Measurements from ENCODE around the gene ATXN7L3. TPM values are rescaled to one million over a fixed set of nuclear protein-coding genes. Genes with fewer than 3 reads are reported as not detected.
"Not testable (repeated sequence)": the region's sequence is repeated elsewhere in the genome, so short reads cannot be mapped to it uniquely, and the experiment has no call there.

The ATXN7L3 gene
- total and polyA plus RNA-seq, 12 donors = 23.7 to 40.6 (median 30.7) TPM

- intact Hi-C loops (cut with DNase I) = loop anchor here in 4 of 10 donors (5.0 kb wide), 3 partner anchors 52 to 202 kb away; partner anchors contain the start of genes ATXN7L3 (in 1 of the 4) and GRN (in 1 of the 4)
- peak in 2 of 8 donors; percentile 38 to 44 for ATAC-seq
Measured at GRCh38 chr17:44144966-44145739, 54.5 kb downstream of the ATXN7L3 start.

GRCh38 chr17:44143921-44144320, 55.8 kb downstream of the ATXN7L3 start:
- not testable (repeated sequence) for H3K27me3 ChIP-seq, H3K36me3 ChIP-seq, H3K9me3 ChIP-seq, ATAC-seq, DNase-seq, H3K4me3 ChIP-seq
- Histone ChIP-seq H3K27ac (peak overlapping the region in 1 of 10 donors; percentile 76), H3K4me1 (peaks cover 0 to 55% (median 21%) of the 10 kb centered on the region in 9 donors)
- 90 to 91% methylated on average over 8 of the region's 8 CpGs for WGBS, 2 donors
- intact Hi-C loops (cut with DNase I) = loop anchor here in 4 of 10 donors (2.0 to 5.0 kb wide), 4 partner anchors 21 to 203 kb away; partner anchors contain the start of genes ATXN7L3 (in 1 of the 4), GRN (in 1 of the 4) and HDAC5 (in 1 of the 4)

More at GRCh38 chr17:44144966-44145739, 54.5 kb downstream of the ATXN7L3 start:
- H3K4me3 ChIP-seq = no peak overlapping the region
- peaks cover 0 to 55% (median 21%) of the 10 kb centered on the region in 9 donors for H3K4me1 ChIP-seq
- WGBS, 2 donors = 74 to 79% methylated on average over 7 of the region's 7 CpGs
- H3K27me3 ChIP-seq = no peaks in the 10 kb centered on the region
- DNase-seq = peak in 1 of 2 donors; percentile 30
- no peaks in the 10 kb centered on the region for H3K36me3 ChIP-seq
- TF ChIP-seq CTCF (IDR thresholded peaks at IDR 0.05) = no peak
- H3K27ac ChIP-seq = peak overlapping the region in 9 of 10 donors; percentile 37 to 86 (median 79)
- H3K9me3 ChIP-seq = no peaks in the 10 kb centered on the region

Small RNAs within 50 kb of the gene (microRNA-seq; reads per million reads assigned to microRNA genes)
- gene MIR6782 = 0 reads per million in 2 donors

Other genes with a start within 250 kb of the ATXN7L3 start
- not detected for gene PYY, start 245.9 kb downstream of the ATXN7L3 start, total RNA-seq
- gene PYY, start 245.9 kb downstream of the ATXN7L3 start, polyA plus RNA-seq = under 1 TPM in 1 of 2 donors, not detected in 1; 0.06 TPM
- under 1 TPM; 0.30 to 0.86 (median 0.53) TPM for gene NAGS, start 195.3 kb downstream of the ATXN7L3 start, total RNA-seq
- gene NAGS, start 195.3 kb downstream of the ATXN7L3 start, polyA plus RNA-seq = under 1 TPM; 0.37 to 0.86 TPM
- gene TMEM101, start 184.9 kb downstream of the ATXN7L3 start, total RNA-seq = 10 to 100 TPM; 15.6 to 22.1 (median 17.9) TPM
- 10 to 100 TPM; 15.7 to 26.4 TPM for gene TMEM101, start 184.9 kb downstream of the ATXN7L3 start, polyA plus RNA-seq
- gene LSM12, start 133.2 kb downstream of the ATXN7L3 start, total RNA-seq = 10 to 100 TPM; 37.9 to 60.7 (median 43.8) TPM
- gene LSM12, start 133.2 kb downstream of the ATXN7L3 start, polyA plus RNA-seq = 10 to 100 TPM; 25.2 to 41.7 TPM
- 10 to 100 TPM; 28.9 to 47.3 (median 32.9) TPM for gene G6PC3, start 129.1 kb downstream of the ATXN7L3 start, total RNA-seq
- 100 to 1,000 TPM in 1 of 2 donors, 10 to 100 TPM in 1; 78.0 to 114 TPM for gene G6PC3, start 129.1 kb downstream of the ATXN7L3 start, polyA plus RNA-seq
- gene HDAC5, start 76.2 kb downstream of the ATXN7L3 start, total RNA-seq = 10 to 100 TPM; 55.2 to 85.4 (median 68.3) TPM
- gene HDAC5, start 76.2 kb downstream of the ATXN7L3 start, polyA plus RNA-seq = 10 to 100 TPM; 56.3 to 63.7 TPM
- 1 to 10 TPM in 4 of 10 donors, under 1 TPM in 6; 0.49 to 1.9 (median 0.74) TPM for gene HROB, start 58.0 kb downstream of the ATXN7L3 start, total RNA-seq
- gene HROB, start 58.0 kb downstream of the ATXN7L3 start, polyA plus RNA-seq = under 1 TPM; 0.28 to 0.37 TPM
- gene ASB16, start 29.2 kb downstream of the ATXN7L3 start, total RNA-seq = 10 to 100 TPM; 12.4 to 16.4 (median 13.6) TPM
- 1 to 10 TPM in 1 of 2 donors, under 1 TPM in 1; 0.64 to 6.5 TPM for gene ASB16, start 29.2 kb downstream of the ATXN7L3 start, polyA plus RNA-seq
- 10 to 100 TPM; 16.3 to 28.3 (median 19.6) TPM for gene TMUB2, start 12.9 kb downstream of the ATXN7L3 start, total RNA-seq
- 10 to 100 TPM; 27.8 to 37.2 TPM for gene TMUB2, start 12.9 kb downstream of the ATXN7L3 start, polyA plus RNA-seq
- gene UBTF, start 19.8 kb upstream of the ATXN7L3 start, total RNA-seq = 10 to 100 TPM; 35.9 to 56.3 (median 42.5) TPM
- 10 to 100 TPM; 30.8 to 34.4 TPM for gene UBTF, start 19.8 kb upstream of the ATXN7L3 start, polyA plus RNA-seq
- 1 to 10 TPM in 2 of 10 donors, under 1 TPM in 8; 0.11 to 2.4 (median 0.53) TPM for gene SLC4A1, start 68.3 kb upstream of the ATXN7L3 start, total RNA-seq
- gene SLC4A1, start 68.3 kb upstream of the ATXN7L3 start, polyA plus RNA-seq = under 1 TPM in 1 of 2 donors, not detected in 1; 0.06 TPM
- gene RUNDC3A, start 108.7 kb upstream of the ATXN7L3 start, total RNA-seq = 1 to 10 TPM in 4 of 10 donors, under 1 TPM in 5, not detected in 1; 0.15 to 1.9 (median 0.69) TPM
- under 1 TPM in 1 of 2 donors, not detected in 1; 0.38 TPM for gene RUNDC3A, start 108.7 kb upstream of the ATXN7L3 start, polyA plus RNA-seq
- 10 to 100 TPM; 36.3 to 54.7 (median 43.1) TPM for gene SLC25A39, start 124.9 kb upstream of the ATXN7L3 start, total RNA-seq
- 100 to 1,000 TPM in 1 of 2 donors, 10 to 100 TPM in 1; 81.8 to 105 TPM for gene SLC25A39, start 124.9 kb upstream of the ATXN7L3 start, polyA plus RNA-seq
- gene GRN, start 145.4 kb upstream of the ATXN7L3 start, total RNA-seq = 100 to 1,000 TPM; 113 to 303 (median 154) TPM
- 100 to 1,000 TPM in 1 of 2 donors, 10 to 100 TPM in 1; 41.5 to 103 TPM for gene GRN, start 145.4 kb upstream of the ATXN7L3 start, polyA plus RNA-seq
- gene FAM171A2, start 164.0 kb upstream of the ATXN7L3 start, total RNA-seq = under 1 TPM; 0.25 to 0.95 (median 0.46) TPM
- under 1 TPM; 0.29 to 0.57 TPM for gene FAM171A2, start 164.0 kb upstream of the ATXN7L3 start, polyA plus RNA-seq
- gene ITGA2B, start 189.8 kb upstream of the ATXN7L3 start, total RNA-seq = 1 to 10 TPM in 1 of 10 donors, under 1 TPM in 8, not detected in 1; 0.18 to 1.2 (median 0.62) TPM
- 1 to 10 TPM in 1 of 2 donors, under 1 TPM in 1; 0.30 to 1.2 TPM for gene ITGA2B, start 189.8 kb upstream of the ATXN7L3 start, polyA plus RNA-seq

Data from heart right ventricle (tissue), 16 donors.